ENCODE measurements around the gene TTC21A. TPM values are rescaled to one million over a fixed set of nuclear protein-coding genes. Genes with fewer than 3 reads are reported as not detected.
A peak's percentile ranks its signal among the peaks of the same experiment; 100 is the strongest.

The TTC21A gene
- total and polyA plus RNA-seq, 10 of the 15 experiments (the other 5 are each of a cell fraction or from before 2014, with no cell fraction given): 0.62 to 3.2 (median 1.2) TPM

- TF ChIP-seq ZNF687 (IDR thresholded peaks at IDR 0.05) (peak; percentile 55; the same call in 1 of the 2 replicates), ZNF217 (IDR thresholded peaks at IDR 0.05) (peak; percentile 60; the same call in 1 of the 2 replicates), CREB1 (IDR thresholded peaks at IDR 0.05; ENCODE audit: low read depth) (peak; percentile 94), MYC (IDR thresholded peaks at IDR 0.05; ENCODE audit: insufficient read depth, insufficient read length, insufficient replicate concordance, low read length, severe bottlenecking) (peak; percentile 64), NKRF (conservative IDR thresholded peaks at IDR 0.05) (peak; percentile 25; the same call in 1 of the 2 replicates), IKZF1 (conservative IDR thresholded peaks at IDR 0.05) (peak; percentile 80), EGR1 (IDR thresholded peaks at IDR 0.05; ENCODE audit: borderline replicate concordance in 1 of 2, low read depth in 2 of 2, low read length in 2 of 2) (peak in 1 of 2 experiments; percentile 15; a peak in 1 of 3 replicates), SIN3A (IDR thresholded peaks at IDR 0.05; ENCODE audit: low read depth, low read length) (peak; percentile 78), SREBF2 (IDR thresholded peaks at IDR 0.05; ENCODE audit: low read length) (no peak), POLR2AphosphoS2 (IDR thresholded peaks at IDR 0.05; ENCODE audit: low read depth, low read length) (no peak), ESRRA (IDR thresholded peaks at IDR 0.05; ENCODE audit: low read length) (no peak), CREM (IDR thresholded peaks at IDR 0.05; ENCODE audit: low read depth) (peak; percentile 93), MXI1 (IDR thresholded peaks at IDR 0.05; ENCODE audit: low read depth, low read length) (peak; percentile 74), POLR2A (IDR thresholded peaks at IDR 0.05; ENCODE audit: low read depth, low read length) (peak; percentile 60), SRF (IDR thresholded peaks at IDR 0.05; ENCODE audit: low read depth in 2 of 2, low read length in 2 of 2) (peak; percentile 77 to 97), POU2F2 (IDR thresholded peaks at IDR 0.05; ENCODE audit: borderline replicate concordance, low read depth, low read length) (no peak), DPF2 (IDR thresholded peaks at IDR 0.05) (peak; percentile 81)
- TF ChIP-seq, protein P1, sequence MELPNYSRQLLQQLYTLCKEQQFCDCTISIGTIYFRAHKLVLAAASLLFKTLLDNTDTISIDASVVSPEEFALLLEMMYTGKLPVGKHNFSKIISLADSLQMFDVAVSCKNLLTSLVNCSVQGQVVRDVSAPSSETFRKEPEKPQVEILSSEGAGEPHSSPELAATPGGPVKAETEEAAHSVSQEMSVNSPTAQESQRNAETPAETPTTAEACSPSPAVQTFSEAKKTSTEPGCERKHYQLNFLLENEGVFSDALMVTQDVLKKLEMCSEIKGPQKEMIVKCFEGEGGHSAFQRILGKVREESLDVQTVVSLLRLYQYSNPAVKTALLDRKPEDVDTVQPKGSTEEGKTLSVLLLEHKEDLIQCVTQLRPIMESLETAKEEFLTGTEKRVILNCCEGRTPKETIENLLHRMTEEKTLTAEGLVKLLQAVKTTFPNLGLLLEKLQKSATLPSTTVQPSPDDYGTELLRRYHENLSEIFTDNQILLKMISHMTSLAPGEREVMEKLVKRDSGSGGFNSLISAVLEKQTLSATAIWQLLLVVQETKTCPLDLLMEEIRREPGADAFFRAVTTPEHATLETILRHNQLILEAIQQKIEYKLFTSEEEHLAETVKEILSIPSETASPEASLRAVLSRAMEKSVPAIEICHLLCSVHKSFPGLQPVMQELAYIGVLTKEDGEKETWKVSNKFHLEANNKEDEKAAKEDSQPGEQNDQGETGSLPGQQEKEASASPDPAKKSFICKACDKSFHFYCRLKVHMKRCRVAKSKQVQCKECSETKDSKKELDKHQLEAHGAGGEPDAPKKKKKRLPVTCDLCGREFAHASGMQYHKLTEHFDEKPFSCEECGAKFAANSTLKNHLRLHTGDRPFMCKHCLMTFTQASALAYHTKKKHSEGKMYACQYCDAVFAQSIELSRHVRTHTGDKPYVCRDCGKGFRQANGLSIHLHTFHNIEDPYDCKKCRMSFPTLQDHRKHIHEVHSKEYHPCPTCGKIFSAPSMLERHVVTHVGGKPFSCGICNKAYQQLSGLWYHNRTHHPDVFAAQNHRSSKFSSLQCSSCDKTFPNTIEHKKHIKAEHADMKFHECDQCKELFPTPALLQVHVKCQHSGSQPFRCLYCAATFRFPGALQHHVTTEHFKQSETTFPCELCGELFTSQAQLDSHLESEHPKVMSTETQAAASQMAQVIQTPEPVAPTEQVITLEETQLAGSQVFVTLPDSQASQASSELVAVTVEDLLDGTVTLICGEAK (IDR thresholded peaks at IDR 0.05; ENCODE audit: borderline replicate concordance): 0 out of 2 replicates have a peak, but pooled peaks have one; percentile 24
Observed at GRCh38 chr3:39107388-39108199, at the start of gene TTC21A, which contains the start of gene GORASP1 (continued).
